ENCODE results near the gene ZBP1. TPM values are rescaled to one million over a fixed set of nuclear protein-coding genes. Genes with fewer than 3 reads are reported as not detected.

ZBP1 gene
- polyA plus RNA-seq, 4 donors: 0.37 to 2.7 (median 1.6) TPM

DNA sequence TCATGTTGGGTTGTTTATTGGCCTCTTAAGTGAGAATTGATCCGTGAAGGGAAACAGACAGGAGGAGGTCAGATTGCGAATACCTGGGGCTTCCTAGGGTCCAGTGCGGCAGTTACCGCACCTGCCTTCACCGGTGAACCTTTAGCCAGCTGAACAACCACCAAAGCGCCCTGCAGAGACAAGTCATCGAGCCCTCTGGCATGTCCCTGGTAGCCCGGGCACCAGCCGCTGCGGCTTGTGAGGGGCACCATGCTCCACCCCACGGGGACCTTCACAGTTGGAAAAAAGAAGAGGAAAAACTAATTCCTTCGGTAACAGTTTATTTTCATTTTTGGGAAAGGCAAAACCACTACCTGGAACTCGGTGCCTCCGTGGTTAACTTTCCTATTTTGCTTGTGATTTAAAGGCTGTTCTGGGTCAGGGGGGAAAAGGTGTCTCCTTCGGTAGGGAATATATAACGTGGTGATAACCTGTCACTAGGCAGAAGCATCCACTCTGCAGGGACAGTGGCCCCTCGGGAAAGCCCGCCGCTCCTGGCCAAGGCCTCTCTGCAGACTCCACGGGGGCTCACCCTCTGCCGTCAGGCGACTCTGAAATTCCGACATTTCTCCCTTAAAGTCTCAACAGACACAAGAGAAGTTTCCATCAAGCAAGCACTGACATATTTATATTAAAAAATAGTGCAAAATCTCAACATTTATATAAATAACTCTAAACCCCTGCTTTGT is 30.7 kb upstream of the ZBP1 start:
- 88 to 94% (median 90%) methylated on average over 23 of the region's 23 CpGs for WGBS, 3 donors
- Histone ChIP-seq H3K36me3 (ENCODE audit: control insufficient read depth in 3 of 3, insufficient read depth in 2 of 3, low read depth in 1 of 3, low read length in 3 of 3) (peaks cover 0 to 32% (median 0%) of the 10 kb centered on the region in 3 donors), H3K4me3 (ENCODE audit: low read depth in 1 of 3, low read length in 3 of 3) (no peak overlapping the region), H3K9me3 (ENCODE audit: control insufficient read depth in 2 of 2, insufficient read depth in 1 of 2, low read depth in 1 of 2, low read length in 1 of 2) (peaks cover 0 to 2% of the 10 kb centered on the region in 2 donors), H3K27me3 (ENCODE audit: control insufficient read depth in 3 of 3, insufficient read depth in 3 of 3, low read length in 3 of 3) (no peaks in the 10 kb centered on the region), H3K27ac (ENCODE audit: low read depth in 1 of 3, low read length in 2 of 3) (no peak overlapping the region), H3K4me1 (ENCODE audit: control insufficient read depth in 3 of 3, insufficient read depth in 2 of 3, low read depth in 1 of 3, low read length in 2 of 3) (no peaks in the 10 kb centered on the region)
- DNase-seq (no peak), FAIRE-seq (no peak)

GRCh38 chr20:57650266-57650665 is 30.0 kb upstream of the ZBP1 start:
- H3K4me1 ChIP-seq (ENCODE audit: control insufficient read depth in 3 of 3, insufficient read depth in 2 of 3, low read depth in 1 of 3, low read length in 2 of 3): no peaks in the 10 kb centered on the region
- WGBS, 3 donors: 70 to 81% (median 77%) methylated on average over 9 of the region's 9 CpGs
- peaks cover 0 to 4% of the 10 kb centered on the region in 2 donors for H3K9me3 ChIP-seq (ENCODE audit: control insufficient read depth in 2 of 2, insufficient read depth in 1 of 2, low read depth in 1 of 2, low read length in 1 of 2)
- FAIRE-seq (no peak), DNase-seq (no peak)
- no peak overlapping the region for H3K27ac ChIP-seq (ENCODE audit: low read depth in 1 of 3, low read length in 2 of 3)
- peaks cover 0 to 32% (median 0%) of the 10 kb centered on the region in 3 donors for H3K36me3 ChIP-seq (ENCODE audit: control insufficient read depth in 3 of 3, insufficient read depth in 2 of 3, low read depth in 1 of 3, low read length in 3 of 3)
- H3K4me3 ChIP-seq (ENCODE audit: low read depth in 1 of 3, low read length in 3 of 3): no peak overlapping the region
- no peaks in the 10 kb centered on the region for H3K27me3 ChIP-seq (ENCODE audit: control insufficient read depth in 3 of 3, insufficient read depth in 3 of 3, low read length in 3 of 3)

DNA sequence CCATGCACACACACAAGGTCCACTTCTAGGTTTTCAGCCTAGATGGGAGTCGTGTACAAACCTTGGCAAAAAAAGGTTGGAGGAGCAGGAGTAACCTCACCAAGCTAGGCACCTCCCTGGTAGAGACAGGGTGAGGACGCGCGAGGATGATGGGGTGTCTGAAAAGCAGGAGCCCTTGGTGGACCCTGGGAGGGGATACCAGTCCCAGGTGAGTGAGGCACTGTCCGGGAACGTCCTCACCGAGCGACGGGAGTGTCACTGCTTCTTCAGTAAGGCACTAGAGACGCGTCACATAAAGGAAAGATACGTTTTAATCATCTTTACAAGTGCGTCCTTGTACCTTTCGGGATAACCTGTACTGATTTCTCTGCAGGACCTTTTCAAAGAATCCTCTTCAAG is 29.4 kb upstream of the ZBP1 start:
- Histone ChIP-seq H3K4me1 (ENCODE audit: control insufficient read depth in 3 of 3, insufficient read depth in 2 of 3, low read depth in 1 of 3, low read length in 2 of 3) (no peaks in the 10 kb centered on the region), H3K27me3 (ENCODE audit: control insufficient read depth in 3 of 3, insufficient read depth in 3 of 3, low read length in 3 of 3) (no peaks in the 10 kb centered on the region), H3K36me3 (ENCODE audit: control insufficient read depth in 3 of 3, insufficient read depth in 2 of 3, low read depth in 1 of 3, low read length in 3 of 3) (peaks cover 0 to 32% (median 0%) of the 10 kb centered on the region in 3 donors), H3K9me3 (ENCODE audit: control insufficient read depth in 2 of 2, insufficient read depth in 1 of 2, low read depth in 1 of 2, low read length in 1 of 2) (peaks cover 0 to 8% of the 10 kb centered on the region in 2 donors), H3K4me3 (ENCODE audit: low read depth in 1 of 3, low read length in 3 of 3) (no peak overlapping the region), H3K27ac (ENCODE audit: low read depth in 1 of 3, low read length in 2 of 3) (no peak overlapping the region)
- 89 to 94% (median 93%) methylated on average over 14 of the region's 14 CpGs for WGBS, 3 donors
- FAIRE-seq: no peak
- DNase-seq: no peak

DNA sequence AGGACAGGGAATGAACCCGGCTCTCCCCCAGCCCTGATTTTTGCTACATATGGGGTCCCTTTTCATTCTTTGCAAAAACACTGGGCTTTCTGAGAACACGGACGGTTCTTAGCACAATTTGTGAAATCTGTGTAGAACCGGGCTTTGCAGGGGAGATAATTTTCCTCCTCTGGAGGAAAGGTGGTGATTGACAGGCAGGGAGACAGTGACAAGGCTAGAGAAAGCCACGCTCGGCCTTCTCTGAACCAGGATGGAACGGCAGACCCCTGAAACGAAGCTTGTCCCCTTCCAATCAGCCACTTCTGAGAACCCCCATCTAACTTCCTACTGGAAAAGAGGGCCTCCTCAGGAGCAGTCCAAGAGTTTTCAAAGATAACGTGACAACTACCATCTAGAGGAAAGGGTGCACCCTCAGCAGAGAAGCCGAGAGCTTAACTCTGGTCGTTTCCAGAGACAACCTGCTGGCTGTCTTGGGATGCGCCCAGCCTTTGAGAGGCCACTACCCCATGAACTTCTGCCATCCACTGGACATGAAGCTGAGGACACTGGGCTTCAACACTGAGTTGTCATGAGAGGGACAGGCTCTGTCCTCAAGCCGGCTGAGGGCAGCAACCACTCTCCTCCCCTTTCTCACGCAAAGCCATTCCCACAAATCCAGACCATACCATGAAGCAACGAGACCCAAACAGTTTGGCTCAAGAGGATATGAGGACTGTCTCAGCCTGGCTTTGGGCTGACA is 28.8 kb upstream of the ZBP1 start:
- WGBS, 3 donors: 87 to 90% (median 90%) methylated on average over 15 of the region's 15 CpGs
- no peak for FAIRE-seq
- DNase-seq: no peak

GRCh38 chr20:57647933-57648785 is 27.9 kb upstream of the ZBP1 start:
- H3K27me3 ChIP-seq (ENCODE audit: control insufficient read depth in 3 of 3, insufficient read depth in 3 of 3, low read length in 3 of 3): no peaks in the 10 kb centered on the region
- H3K36me3 ChIP-seq (ENCODE audit: control insufficient read depth in 3 of 3, insufficient read depth in 2 of 3, low read depth in 1 of 3, low read length in 3 of 3): peaks cover 0 to 26% (median 0%) of the 10 kb centered on the region in 3 donors
- DNase-seq (no peak), FAIRE-seq (no peak)
- WGBS, 3 donors: 84 to 89% (median 85%) methylated on average over 23 of the region's 23 CpGs
- H3K4me3 ChIP-seq (ENCODE audit: low read depth in 1 of 3, low read length in 3 of 3): no peak overlapping the region
- H3K27ac ChIP-seq (ENCODE audit: low read depth in 1 of 3, low read length in 2 of 3): no peak overlapping the region
- H3K9me3 ChIP-seq (ENCODE audit: control insufficient read depth in 2 of 2, insufficient read depth in 1 of 2, low read depth in 1 of 2, low read length in 1 of 2): peaks cover 0 to 13% of the 10 kb centered on the region in 2 donors
- H3K4me1 ChIP-seq (ENCODE audit: control insufficient read depth in 3 of 3, insufficient read depth in 2 of 3, low read depth in 1 of 3, low read length in 2 of 3): no peaks in the 10 kb centered on the region

More for the DNA sequence above, 28.8 kb upstream of the ZBP1 start:
- Histone ChIP-seq H3K27ac (ENCODE audit: low read depth in 1 of 3, low read length in 2 of 3) (no peak overlapping the region), H3K4me3 (ENCODE audit: low read depth in 1 of 3, low read length in 3 of 3) (no peak overlapping the region), H3K36me3 (ENCODE audit: control insufficient read depth in 3 of 3, insufficient read depth in 2 of 3, low read depth in 1 of 3, low read length in 3 of 3) (peaks cover 0 to 32% (median 0%) of the 10 kb centered on the region in 3 donors), H3K9me3 (ENCODE audit: control insufficient read depth in 2 of 2, insufficient read depth in 1 of 2, low read depth in 1 of 2, low read length in 1 of 2) (peaks cover 0 to 8% of the 10 kb centered on the region in 2 donors), H3K27me3 (ENCODE audit: control insufficient read depth in 3 of 3, insufficient read depth in 3 of 3, low read length in 3 of 3) (no peaks in the 10 kb centered on the region), H3K4me1 (ENCODE audit: control insufficient read depth in 3 of 3, insufficient read depth in 2 of 3, low read depth in 1 of 3, low read length in 2 of 3) (no peaks in the 10 kb centered on the region)

DNA sequence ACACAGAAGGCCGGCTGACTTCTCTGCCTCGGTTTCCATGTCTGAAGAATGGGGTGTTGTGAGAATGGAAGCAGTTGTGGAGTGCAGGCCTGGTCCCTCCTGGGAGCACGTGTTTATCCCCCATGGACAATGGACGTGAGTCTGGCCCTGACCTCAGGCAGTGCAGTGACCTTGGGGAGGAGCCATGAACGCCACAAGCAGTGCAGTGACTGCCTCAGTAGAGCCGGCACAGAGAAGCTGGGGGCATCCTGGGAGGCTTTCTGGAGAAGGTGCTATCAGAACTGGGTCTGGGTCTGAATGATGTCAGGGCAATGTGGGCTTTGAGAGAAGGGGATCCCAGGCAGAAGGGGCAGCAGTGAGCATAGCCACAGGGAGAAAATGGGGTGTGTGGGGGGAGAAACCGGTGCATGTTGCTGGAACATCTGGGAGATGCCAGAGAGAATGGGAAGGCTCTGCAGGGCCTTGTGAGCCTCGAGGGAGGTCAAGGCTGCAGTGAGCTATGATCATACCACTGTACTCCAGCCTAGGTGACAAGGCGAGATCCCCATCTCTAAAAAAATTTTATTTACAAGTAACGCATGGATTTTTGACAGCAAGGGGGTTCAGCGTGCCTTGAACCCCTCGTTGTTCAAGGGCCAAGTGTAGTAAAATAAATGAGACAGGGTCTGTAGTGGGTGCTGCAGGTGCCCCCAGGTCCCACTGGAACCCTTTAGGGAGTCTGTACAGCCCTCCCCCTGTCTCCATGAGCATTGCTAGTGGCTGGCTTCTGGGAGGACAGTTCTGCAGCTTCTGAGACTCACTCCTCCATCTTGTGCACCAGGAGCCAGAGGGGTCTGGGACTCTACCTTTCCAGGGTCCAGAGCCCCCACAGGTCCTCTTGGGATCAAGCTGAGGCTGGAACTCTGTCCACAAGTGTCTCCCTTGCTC is 27.0 kb upstream of the ZBP1 start:
- WGBS, 3 donors: 69 to 75% (median 72%) methylated on average over 12 of the region's 12 CpGs
- H3K4me1 ChIP-seq (ENCODE audit: control insufficient read depth in 3 of 3, insufficient read depth in 2 of 3, low read depth in 1 of 3, low read length in 2 of 3): no peaks in the 10 kb centered on the region
- no peak overlapping the region for H3K27ac ChIP-seq (ENCODE audit: low read depth in 1 of 3, low read length in 2 of 3)
- no peaks in the 10 kb centered on the region for H3K27me3 ChIP-seq (ENCODE audit: control insufficient read depth in 3 of 3, insufficient read depth in 3 of 3, low read length in 3 of 3)
- H3K9me3 ChIP-seq (ENCODE audit: control insufficient read depth in 2 of 2, insufficient read depth in 1 of 2, low read depth in 1 of 2, low read length in 1 of 2): peaks cover 0 to 13% of the 10 kb centered on the region in 2 donors
- DNase-seq (no peak), FAIRE-seq (no peak)
- no peak overlapping the region for H3K4me3 ChIP-seq (ENCODE audit: low read depth in 1 of 3, low read length in 3 of 3)
- peaks cover 0 to 19% (median 0%) of the 10 kb centered on the region in 3 donors for H3K36me3 ChIP-seq (ENCODE audit: control insufficient read depth in 3 of 3, insufficient read depth in 2 of 3, low read depth in 1 of 3, low read length in 3 of 3)

DNA sequence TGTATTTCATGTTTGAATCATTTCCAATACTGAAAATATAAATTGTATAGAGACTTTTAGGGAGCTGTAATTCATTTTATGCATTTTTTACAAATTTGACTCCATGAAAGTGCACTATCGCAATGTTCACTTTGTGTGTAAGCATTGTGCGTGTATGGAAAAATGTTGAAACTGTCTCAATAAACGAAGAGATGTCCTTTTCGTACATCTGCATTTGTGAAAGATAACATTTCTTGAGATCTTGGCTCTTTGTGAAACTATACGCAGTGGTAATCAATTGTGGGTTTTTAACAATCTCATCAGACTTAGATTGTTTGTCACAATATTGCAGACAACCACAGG is 18.6 kb upstream of the ZBP1 start:
- 77 to 83% (median 77%) methylated on average over 5 of the region's 5 CpGs for WGBS, 3 donors
- no peak for FAIRE-seq

More for the DNA sequence above, 18.6 kb upstream of the ZBP1 start:
- no peak overlapping the region for H3K4me3 ChIP-seq (ENCODE audit: low read depth in 1 of 3, low read length in 3 of 3)
- H3K27ac ChIP-seq (ENCODE audit: low read depth in 1 of 3, low read length in 2 of 3): no peak overlapping the region
- peaks cover 0 to 4% of the 10 kb centered on the region in 2 donors for H3K9me3 ChIP-seq (ENCODE audit: control insufficient read depth in 2 of 2, insufficient read depth in 1 of 2, low read depth in 1 of 2, low read length in 1 of 2)
- H3K27me3 ChIP-seq (ENCODE audit: control insufficient read depth in 3 of 3, insufficient read depth in 3 of 3, low read length in 3 of 3): peaks cover 0 to 3% (median 2%) of the 10 kb centered on the region in 3 donors
- no peaks in the 10 kb centered on the region for H3K4me1 ChIP-seq (ENCODE audit: control insufficient read depth in 3 of 3, insufficient read depth in 2 of 3, low read depth in 1 of 3, low read length in 2 of 3)
- H3K36me3 ChIP-seq (ENCODE audit: control insufficient read depth in 3 of 3, insufficient read depth in 2 of 3, low read depth in 1 of 3, low read length in 3 of 3): no peaks in the 10 kb centered on the region
- DNase-seq: no peak
